Measurements from ENCODE around the gene RALB.

Gene RALB

DNA sequence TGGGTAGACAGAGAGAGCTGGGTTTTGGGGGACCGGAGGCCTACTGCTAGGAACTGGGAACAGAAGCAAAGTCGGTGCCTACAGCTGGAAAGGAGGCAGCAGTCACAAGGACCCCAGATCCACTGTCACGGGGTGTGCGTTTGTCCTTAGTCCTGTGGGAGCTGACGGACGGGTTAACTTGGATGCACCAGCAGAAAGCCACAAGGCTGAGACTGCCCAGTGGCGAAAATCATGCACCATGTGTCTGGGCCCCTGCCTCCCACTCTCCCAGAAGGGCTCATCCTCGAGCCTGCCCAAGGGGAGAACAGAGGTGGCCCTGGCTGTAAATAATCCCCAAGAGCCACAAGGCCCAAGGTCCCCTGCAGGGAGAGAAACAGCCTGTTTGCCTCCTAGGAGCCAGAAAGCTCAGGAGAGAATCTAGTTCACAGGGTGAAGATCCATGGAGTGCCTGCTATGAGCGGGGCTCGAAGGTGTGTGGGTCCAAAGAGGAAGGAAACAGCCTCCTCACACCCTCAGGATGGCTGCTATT, 11.7 kb upstream of the RALB start:
- Histone ChIP-seq H3K4me3 (ENCODE audit: low read length) (no peak overlapping the region), H3K4me2 (ENCODE audit: low read length) (no peak overlapping the region), H3K9me3 (ENCODE audit: insufficient read depth, low read length) (no peaks in the 10 kb centered on the region), H4K20me1 (ENCODE audit: insufficient read depth, low read length) (no peaks in the 10 kb centered on the region), H3K36me3 (replicated peaks; ENCODE audit: low read depth, low read length) (no peaks in the 10 kb centered on the region), H3K27ac (ENCODE audit: low read length) (no peak overlapping the region), H3K27me3 (ENCODE audit: low read depth, low read length) (no peaks in the 10 kb centered on the region), H3K9ac (ENCODE audit: low read length) (no peak overlapping the region), H2AFZ (ENCODE audit: low read depth, low read length) (no peak overlapping the region), H3K4me1 (ENCODE audit: low read length) (no peaks in the 10 kb centered on the region), H3K79me2 (ENCODE audit: low read length) (no peaks in the 10 kb centered on the region)
- TF ChIP-seq CTCF (IDR thresholded peaks at IDR 0.05; ENCODE audit: low read depth, low read length), result no peak
- no peak for TF ChIP-seq EZH2phosphoT487 (IDR thresholded peaks at IDR 0.05; ENCODE audit: low read depth)

DNA sequence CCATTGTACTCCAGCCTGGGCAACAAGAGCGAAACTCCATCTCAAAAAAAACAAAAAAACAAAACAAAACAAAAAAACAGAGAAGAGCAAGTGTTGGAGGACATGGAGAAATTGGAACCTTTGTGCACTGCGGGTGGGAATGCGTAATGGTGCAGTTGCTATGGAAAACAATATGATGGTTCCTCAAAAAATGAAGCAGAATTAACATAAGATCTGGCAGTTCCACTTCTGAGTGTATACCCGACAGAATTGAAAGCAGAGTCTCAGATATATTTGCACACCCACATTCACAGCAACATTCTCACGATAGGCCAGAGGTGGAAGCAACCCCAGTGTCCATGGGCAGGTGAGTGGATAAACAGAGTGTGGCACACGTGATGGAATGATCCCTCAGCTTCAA, 11.0 kb upstream of the RALB start:
- no peaks in the 10 kb centered on the region for H3K9me3 ChIP-seq (ENCODE audit: insufficient read depth, low read length)
- no peaks in the 10 kb centered on the region for H3K36me3 ChIP-seq (replicated peaks; ENCODE audit: low read depth, low read length)
- peaks cover 4% of the 10 kb centered on the region; the same call in 1 of the 2 replicates for H3K27me3 ChIP-seq (ENCODE audit: low read depth, low read length)
- H3K4me2 ChIP-seq (ENCODE audit: low read length), result no peak overlapping the region
- no peak overlapping the region for H2AFZ ChIP-seq (ENCODE audit: low read depth, low read length)
- H4K20me1 ChIP-seq (ENCODE audit: insufficient read depth, low read length), result no peaks in the 10 kb centered on the region
- H3K27ac ChIP-seq (ENCODE audit: low read length), result no peak overlapping the region
- no peaks in the 10 kb centered on the region for H3K4me1 ChIP-seq (ENCODE audit: low read length)
- TF ChIP-seq EZH2phosphoT487 (IDR thresholded peaks at IDR 0.05; ENCODE audit: low read depth) (no peak), CTCF (IDR thresholded peaks at IDR 0.05; ENCODE audit: low read depth, low read length) (no peak)
- H3K4me3 ChIP-seq (ENCODE audit: low read length), result no peak overlapping the region
- no peak overlapping the region for H3K9ac ChIP-seq (ENCODE audit: low read length)
- no peaks in the 10 kb centered on the region for H3K79me2 ChIP-seq (ENCODE audit: low read length)

GRCh38 chr2:120243211-120243610, 9.4 kb upstream of the RALB start:
- TF ChIP-seq EZH2phosphoT487 (IDR thresholded peaks at IDR 0.05; ENCODE audit: low read depth), result no peak
- no peak for TF ChIP-seq CTCF (IDR thresholded peaks at IDR 0.05; ENCODE audit: low read depth, low read length)
- H3K4me1 ChIP-seq (ENCODE audit: low read length), result no peaks in the 10 kb centered on the region
- no peak overlapping the region for H3K9ac ChIP-seq (ENCODE audit: low read length)
- H2AFZ ChIP-seq (ENCODE audit: low read depth, low read length), result no peak overlapping the region
- no peak overlapping the region for H3K27ac ChIP-seq (ENCODE audit: low read length)
- peaks cover 16% of the 10 kb centered on the region for H3K27me3 ChIP-seq (ENCODE audit: low read depth, low read length)
- H3K36me3 ChIP-seq (replicated peaks; ENCODE audit: low read depth, low read length), result no peaks in the 10 kb centered on the region
- H3K4me3 ChIP-seq (ENCODE audit: low read length), result no peak overlapping the region
- no peak overlapping the region for H3K4me2 ChIP-seq (ENCODE audit: low read length)
- H4K20me1 ChIP-seq (ENCODE audit: insufficient read depth, low read length), result no peaks in the 10 kb centered on the region
- no peaks in the 10 kb centered on the region for H3K9me3 ChIP-seq (ENCODE audit: insufficient read depth, low read length)
- no peaks in the 10 kb centered on the region for H3K79me2 ChIP-seq (ENCODE audit: low read length)

DNA sequence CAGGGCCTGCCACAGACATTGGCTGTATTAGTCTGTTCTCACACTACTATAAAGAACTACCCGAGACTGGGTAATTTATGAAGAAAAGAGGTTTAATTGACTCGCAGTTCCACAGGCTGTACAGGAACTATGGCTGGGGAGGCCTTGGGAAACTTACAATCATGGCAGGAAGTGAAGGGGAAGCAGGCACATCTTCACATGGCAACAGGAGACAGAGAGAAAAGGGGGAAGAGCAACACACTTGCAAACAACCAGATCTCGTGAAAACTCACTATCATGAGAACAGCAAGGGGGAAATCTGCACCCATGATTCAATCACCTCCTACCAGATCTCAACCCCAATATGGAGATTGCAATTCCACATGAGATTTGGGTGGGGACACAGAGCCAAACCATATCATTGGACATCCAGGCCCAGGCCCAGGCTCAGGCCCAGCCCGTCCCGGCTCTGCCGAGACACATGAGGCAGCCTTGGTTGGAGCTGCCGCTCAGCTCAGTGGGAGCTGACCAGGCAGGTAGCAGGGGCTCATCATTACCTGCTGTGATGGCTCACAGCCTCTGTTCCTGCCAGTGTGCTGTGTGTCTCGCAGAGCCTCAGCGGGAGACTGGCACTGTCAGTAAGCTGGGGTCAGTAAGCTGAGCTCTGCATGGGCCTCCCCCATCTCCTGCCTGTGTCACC, 8.6 kb upstream of the RALB start:
- no peaks in the 10 kb centered on the region for H4K20me1 ChIP-seq (ENCODE audit: insufficient read depth, low read length)
- H3K9ac ChIP-seq (ENCODE audit: low read length), result no peak overlapping the region
- H3K27ac ChIP-seq (ENCODE audit: low read length), result no peak overlapping the region
- no peaks in the 10 kb centered on the region for H3K79me2 ChIP-seq (ENCODE audit: low read length)
- no peaks in the 10 kb centered on the region for H3K9me3 ChIP-seq (ENCODE audit: insufficient read depth, low read length)
- H3K36me3 ChIP-seq (replicated peaks; ENCODE audit: low read depth, low read length), result no peaks in the 10 kb centered on the region
- no peak overlapping the region for H3K4me3 ChIP-seq (ENCODE audit: low read length)
- H3K4me1 ChIP-seq (ENCODE audit: low read length), result no peaks in the 10 kb centered on the region
- H3K4me2 ChIP-seq (ENCODE audit: low read length), result no peak overlapping the region
- TF ChIP-seq CTCF (IDR thresholded peaks at IDR 0.05; ENCODE audit: low read depth, low read length) (no peak), EZH2phosphoT487 (IDR thresholded peaks at IDR 0.05; ENCODE audit: low read depth) (no peak)
- peaks cover 21% of the 10 kb centered on the region for H3K27me3 ChIP-seq (ENCODE audit: low read depth, low read length)
- H2AFZ ChIP-seq (ENCODE audit: low read depth, low read length), result no peak overlapping the region
